Metanephros (tissue), 1 donor: ENCODE results near the gene VSIG4. TPM values are rescaled to one million over a fixed set of nuclear protein-coding genes. Genes with fewer than 3 reads are reported as not detected.

Experiments used
- total RNA-seq: library from RNA; depleted of rRNA; stranded (reverse); fragments of >200 nt; gene quantifications from one replicate; pipeline ENCODE4 v1.2.3, GENCODE V29; 2014

VSIG4 gene
- 14.5 TPM for total RNA-seq

GRCh38 chrX:66039944-66040343 lies at the start of gene VSIG4:
TSS of gene VSIG4 (minus strand) at chrX:66040080. CDS start at chrX:66039998, 82 bp downstream.

Other genes with a start within 250 kb of the VSIG4 start
- 53.5 TPM for gene HEPH, start 124.2 kb upstream of the VSIG4 start, total RNA-seq